Measurements from ENCODE around the gene PCSK2.

Gene PCSK2

GRCh38 chr20:17262786-17263185 is 35.9 kb downstream of the PCSK2 start:
- no peak for DNase-seq

- DNase-seq, result no peak
Measured at GRCh38 chr20:17273717-17274116, 46.9 kb downstream of the PCSK2 start.

- no peak for DNase-seq
Measured at GRCh38 chr20:17276101-17276500, 49.3 kb downstream of the PCSK2 start.

GRCh38 chr20:17281478-17281877 is 54.6 kb downstream of the PCSK2 start:
- no peak for DNase-seq

GRCh38 chr20:17282501-17282900 is 55.7 kb downstream of the PCSK2 start:
- DNase-seq, result no peak

GRCh38 chr20:17287503-17287902 is 60.7 kb downstream of the PCSK2 start:
- no peak for DNase-seq

- no peak for DNase-seq
Measured at GRCh38 chr20:17287998-17288397, 61.2 kb downstream of the PCSK2 start.

GRCh38 chr20:17295151-17295726 is 68.4 kb downstream of the PCSK2 start:
- no peak for DNase-seq

GRCh38 chr20:17295991-17296390 is 69.2 kb downstream of the PCSK2 start:
- no peak for DNase-seq

- DNase-seq, result no peak
Measured at GRCh38 chr20:17298171-17298570, 71.3 kb downstream of the PCSK2 start.

- no peak for DNase-seq
Measured at GRCh38 chr20:17298751-17299150, 71.9 kb downstream of the PCSK2 start.

- DNase-seq, result no peak
Measured at GRCh38 chr20:17300113-17300512, 73.3 kb downstream of the PCSK2 start.

GRCh38 chr20:17304774-17305173 is 77.9 kb downstream of the PCSK2 start:
- no peak for DNase-seq

GRCh38 chr20:17306427-17306826 is 79.6 kb downstream of the PCSK2 start:
- no peak for DNase-seq

GRCh38 chr20:17314264-17314663 is 87.4 kb downstream of the PCSK2 start:
- DNase-seq, result no peak

- no peak for DNase-seq
Measured at GRCh38 chr20:17315407-17316231, 88.8 kb downstream of the PCSK2 start.

GRCh38 chr20:17316316-17317038 is 89.6 kb downstream of the PCSK2 start:
- no peak for DNase-seq

- DNase-seq, result no peak
Measured at GRCh38 chr20:17317341-17317740, 90.5 kb downstream of the PCSK2 start.

- DNase-seq, result no peak
Measured at GRCh38 chr20:17320456-17320855, 93.6 kb downstream of the PCSK2 start.

GRCh38 chr20:17326096-17326495 is 99.3 kb downstream of the PCSK2 start:
- no peak for DNase-seq

- no peak for DNase-seq
Measured at GRCh38 chr20:17327185-17328148, 100.6 kb downstream of the PCSK2 start.

GRCh38 chr20:17334932-17335331 is 108.1 kb downstream of the PCSK2 start:
- no peak for DNase-seq

GRCh38 chr20:17339000-17339399 is 112.2 kb downstream of the PCSK2 start:
- DNase-seq, result no peak
